ENCODE results near the gene TEC. TPM values are rescaled to one million over a fixed set of nuclear protein-coding genes. Genes with fewer than 3 reads are reported as not detected.

The TEC gene
- polyA plus RNA-seq, 5 donors: 6.8 to 9.5 (median 8.9) TPM

Other genes with a start within 250 kb of the TEC start
- 1 to 10 TPM; 2.7 to 5.3 (median 4.5) TPM for gene TXK, start 135.6 kb downstream of the TEC start, polyA plus RNA-seq (ENCODE audit: insufficient read depth in 1 of 5, insufficient read length in 5 of 5, low replicate concordance in 1 of 5)
- 10 to 100 TPM; 47.8 to 71.1 (median 64.6) TPM for gene SLAIN2, start 71.7 kb upstream of the TEC start, polyA plus RNA-seq (ENCODE audit: insufficient read depth in 1 of 5, insufficient read length in 5 of 5, low replicate concordance in 1 of 5)
- gene SLC10A4, start 213.5 kb upstream of the TEC start, polyA plus RNA-seq (ENCODE audit: insufficient read depth in 1 of 5, insufficient read length in 5 of 5, low replicate concordance in 1 of 5): under 1 TPM; 0.25 to 0.43 (median 0.37) TPM
- not detected for gene ZAR1, start 220.4 kb upstream of the TEC start, polyA plus RNA-seq (ENCODE audit: insufficient read depth in 1 of 5, insufficient read length in 5 of 5, low replicate concordance in 1 of 5)

Measured in right lung (tissue), 5 donors.